ENCODE results near the gene LIME1. TPM values are rescaled to one million over a fixed set of nuclear protein-coding genes. Genes with fewer than 3 reads are reported as not detected.

The LIME1 gene
- total RNA-seq, 1 experiment from 2014 or later = 25.8 TPM

- no peak for DNase-seq
- CTCF ChIA-PET = interaction anchor here (0.7 kb wide), 1 partner anchor 89 kb away, joined by 4 read pairs; no protein-coding TSS in a partner anchor
- Mint-ChIP-seq H3K36me3 (ENCODE audit: insufficient read depth, unreplicated experiment) (no peaks in the 10 kb centered on the region), H3K27ac (ENCODE audit: unreplicated experiment) (no peak overlapping the region), H3K4me1 (ENCODE audit: low read depth, unreplicated experiment) (no peaks in the 10 kb centered on the region), H3K27me3 (ENCODE audit: unreplicated experiment) (peaks cover 2% of the 10 kb centered on the region), H3K9me3 (ENCODE audit: low read depth, unreplicated experiment) (no peaks in the 10 kb centered on the region), H3K4me3 (ENCODE audit: low read depth, unreplicated experiment) (no peak overlapping the region)
- BruUV-seq (replicated peaks) = no TSS peak
- no peak for TF ChIP-seq CTCF (IDR thresholded peaks at IDR 0.05; ENCODE audit: unreplicated experiment)
- intact Hi-C loops (cut with micrococcal nuclease; ENCODE audit: unreplicated experiment) = loop anchor here (2.0 kb wide), 1 partner anchor 77 kb away; the partner anchor contains the start of gene TPD52L2
These were observed 51.3 kb downstream of the LIME1 start for GRCh38 chr20:63787749-63788148.

Other genes starting within 250 kb of the LIME1 start
- 359 and 393 TPM in 2 replicates for gene EEF1A2, start 237.6 kb upstream of the LIME1 start, total RNA-seq (2022)
- 517 and 545 TPM in 2 replicates for gene PPDPF, start 215.9 kb upstream of the LIME1 start, total RNA-seq (2022)
- gene PTK6, start 199.3 kb upstream of the LIME1 start, total RNA-seq (2022) = 15.9 and 22.5 TPM in 2 replicates
- not detected in 2 replicates for gene SRMS, start 188.9 kb upstream of the LIME1 start, total RNA-seq (2022)
- gene FNDC11, start 182.5 kb upstream of the LIME1 start, total RNA-seq (2022) = 0.24 TPM in 1 of 2 replicates, not detected in the other
- gene HELZ2, start 162.4 kb upstream of the LIME1 start, total RNA-seq (2022) = 135 and 281 TPM in 2 replicates
- 18.6 and 18.8 TPM in 2 replicates for gene GMEB2, start 109.6 kb upstream of the LIME1 start, total RNA-seq (2022)
- 2.0 and 2.3 TPM in 2 replicates for gene STMN3, start 83.2 kb upstream of the LIME1 start, total RNA-seq (2022)
- 39.1 and 39.8 TPM in 2 replicates for gene RTEL1, start 78.4 kb upstream of the LIME1 start, total RNA-seq (2022)
- not detected in 2 replicates for gene TNFRSF6B, start 40.0 kb upstream of the LIME1 start, total RNA-seq (2022)
- 74.0 and 85.1 TPM in 2 replicates for gene ARFRP1, start 28.7 kb upstream of the LIME1 start, total RNA-seq (2022)
- gene ZGPAT, start 28.6 kb upstream of the LIME1 start, total RNA-seq (2022) = 47.0 and 48.4 TPM in 2 replicates
- 163 and 169 TPM in 2 replicates for gene SLC2A4RG, start 3.1 kb downstream of the LIME1 start, total RNA-seq (2022)
- 2.5 and 3.2 TPM in 2 replicates for gene ZBTB46, start 94.6 kb downstream of the LIME1 start, total RNA-seq (2022)
- gene ABHD16B, start 124.8 kb downstream of the LIME1 start, total RNA-seq (2022) = 0.24 TPM in 1 of 2 replicates, not detected in the other
- gene TPD52L2, start 128.6 kb downstream of the LIME1 start, total RNA-seq (2022) = 192 and 197 TPM in 2 replicates
- 79.9 and 85.9 TPM in 2 replicates for gene DNAJC5, start 158.5 kb downstream of the LIME1 start, total RNA-seq (2022)
- gene UCKL1, start 219.8 kb downstream of the LIME1 start, total RNA-seq (2022) = 85.1 and 86.3 TPM in 2 replicates
- 58.1 and 62.8 TPM in 2 replicates for gene ZNF512B, start 233.3 kb downstream of the LIME1 start, total RNA-seq (2022)
- 23.6 and 23.7 TPM in 2 replicates for gene SAMD10, start 243.0 kb downstream of the LIME1 start, total RNA-seq (2022)
- 111 and 113 TPM in 2 replicates for gene PRPF6, start 244.5 kb downstream of the LIME1 start, total RNA-seq (2022)

Data from Calu3 (cell line).